ENCODE data around the gene MB21D2.

GRCh38 chr3:192843119-192843518 is 74.5 kb downstream of the MB21D2 start:
- TF ChIP-seq CTCF (conservative IDR thresholded peaks at IDR 0.05; ENCODE audit: low read depth, low read length) (no peak), EZH2 (IDR thresholded peaks at IDR 0.05; ENCODE audit: low read length, unreplicated experiment) (no peak), EZH2phosphoT487 (IDR thresholded peaks at IDR 0.05; ENCODE audit: borderline replicate concordance, low read length) (no peak)
